ENCODE results near the gene ARL6.

ARL6 gene, protein sequence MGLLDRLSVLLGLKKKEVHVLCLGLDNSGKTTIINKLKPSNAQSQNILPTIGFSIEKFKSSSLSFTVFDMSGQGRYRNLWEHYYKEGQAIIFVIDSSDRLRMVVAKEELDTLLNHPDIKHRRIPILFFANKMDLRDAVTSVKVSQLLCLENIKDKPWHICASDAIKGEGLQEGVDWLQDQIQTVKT

DNA sequence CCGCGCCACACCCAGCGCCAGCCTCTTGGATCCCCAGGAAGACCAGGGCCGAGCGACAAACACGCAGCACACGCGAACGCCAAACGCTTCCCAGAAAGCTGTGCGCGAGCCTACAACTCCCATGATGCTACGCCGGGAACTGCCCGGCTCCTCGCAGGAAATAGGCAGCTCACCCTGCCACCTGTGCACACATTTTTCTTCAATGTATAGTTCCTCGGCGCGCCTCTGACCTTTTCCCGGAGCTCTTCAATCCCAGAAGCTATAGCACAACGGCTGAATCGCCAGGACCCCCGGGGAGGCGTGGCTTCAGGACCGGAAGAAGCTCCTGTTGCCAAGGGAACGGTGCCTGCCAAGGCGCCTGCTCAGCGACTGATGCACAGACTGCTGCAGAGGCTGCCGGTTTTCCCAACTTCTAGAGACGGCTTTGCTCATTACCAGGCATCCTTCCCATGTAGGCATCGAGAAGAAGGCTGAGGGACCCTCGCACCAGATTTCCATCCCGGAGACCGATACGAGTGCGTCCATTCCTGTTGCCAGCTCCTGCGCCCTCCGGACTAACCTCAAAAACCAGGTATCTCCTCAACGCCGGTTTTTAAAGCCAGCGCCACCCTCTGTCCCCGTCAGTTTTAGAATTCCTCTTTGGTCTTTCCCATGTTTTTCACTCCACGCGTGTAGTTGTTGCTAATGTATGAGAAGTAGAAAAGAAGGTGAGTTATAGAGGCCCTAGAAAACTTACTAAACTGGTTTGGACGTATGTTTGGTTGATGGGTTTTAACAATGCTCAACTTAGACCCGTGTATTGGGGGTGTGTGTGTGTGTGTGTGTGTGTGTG, at the start of gene ARL6:
ARL6 (plus strand) TSS at position 352 of the 832 bp plus-strand sequence. CDS start 3,350 bp downstream, outside the sequence.
- TF ChIP-seq, protein P1, sequence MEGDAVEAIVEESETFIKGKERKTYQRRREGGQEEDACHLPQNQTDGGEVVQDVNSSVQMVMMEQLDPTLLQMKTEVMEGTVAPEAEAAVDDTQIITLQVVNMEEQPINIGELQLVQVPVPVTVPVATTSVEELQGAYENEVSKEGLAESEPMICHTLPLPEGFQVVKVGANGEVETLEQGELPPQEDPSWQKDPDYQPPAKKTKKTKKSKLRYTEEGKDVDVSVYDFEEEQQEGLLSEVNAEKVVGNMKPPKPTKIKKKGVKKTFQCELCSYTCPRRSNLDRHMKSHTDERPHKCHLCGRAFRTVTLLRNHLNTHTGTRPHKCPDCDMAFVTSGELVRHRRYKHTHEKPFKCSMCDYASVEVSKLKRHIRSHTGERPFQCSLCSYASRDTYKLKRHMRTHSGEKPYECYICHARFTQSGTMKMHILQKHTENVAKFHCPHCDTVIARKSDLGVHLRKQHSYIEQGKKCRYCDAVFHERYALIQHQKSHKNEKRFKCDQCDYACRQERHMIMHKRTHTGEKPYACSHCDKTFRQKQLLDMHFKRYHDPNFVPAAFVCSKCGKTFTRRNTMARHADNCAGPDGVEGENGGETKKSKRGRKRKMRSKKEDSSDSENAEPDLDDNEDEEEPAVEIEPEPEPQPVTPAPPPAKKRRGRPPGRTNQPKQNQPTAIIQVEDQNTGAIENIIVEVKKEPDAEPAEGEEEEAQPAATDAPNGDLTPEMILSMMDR (IDR thresholded peaks at IDR 0.05; ENCODE audit: low read depth, low read length, missing control alignments): no peak
- peak within 1 kb of the TSS; percentile 85 for H3K4me3 ChIP-seq (ENCODE audit: low read depth, low read length)
- in situ Hi-C loops (cut with HindIII; ENCODE audit: low sequenced_read_pairs): no loop called here
- DNase-seq (ENCODE audit: low read depth): peak; percentile 59

DNA sequence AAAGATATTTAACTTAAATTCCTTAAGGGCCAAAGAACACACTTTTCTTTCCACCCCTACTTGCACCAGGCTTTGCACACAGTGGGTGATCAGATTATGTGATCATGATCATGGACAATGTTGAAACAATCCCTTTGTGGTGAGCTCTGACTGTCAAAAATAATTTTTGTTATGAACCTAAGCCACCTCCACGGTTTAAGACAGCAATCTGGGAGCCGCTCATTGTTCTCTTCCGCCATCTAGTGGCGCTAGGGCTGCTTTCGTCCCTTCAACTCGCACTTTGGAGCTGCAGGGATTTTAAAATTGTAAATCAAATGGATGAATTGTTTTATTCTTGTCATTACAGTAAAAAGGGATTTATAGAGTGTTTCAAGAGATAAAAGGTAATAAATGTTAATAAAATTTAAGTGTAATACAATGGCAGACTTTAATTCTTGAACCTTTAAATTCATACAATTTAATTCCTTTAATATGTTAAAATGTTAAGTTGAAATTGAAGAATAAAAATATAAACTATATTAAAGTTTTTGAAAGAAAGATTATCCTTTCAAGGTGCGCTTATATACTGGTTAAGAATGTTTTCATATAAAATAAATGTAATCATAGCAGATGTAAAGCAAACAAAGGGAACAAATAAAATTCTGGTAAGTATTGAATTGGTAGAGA, 45.3 kb upstream of the ARL6 start:
- in situ Hi-C loops (cut with HindIII; ENCODE audit: low sequenced_read_pairs): no loop called here

DNA sequence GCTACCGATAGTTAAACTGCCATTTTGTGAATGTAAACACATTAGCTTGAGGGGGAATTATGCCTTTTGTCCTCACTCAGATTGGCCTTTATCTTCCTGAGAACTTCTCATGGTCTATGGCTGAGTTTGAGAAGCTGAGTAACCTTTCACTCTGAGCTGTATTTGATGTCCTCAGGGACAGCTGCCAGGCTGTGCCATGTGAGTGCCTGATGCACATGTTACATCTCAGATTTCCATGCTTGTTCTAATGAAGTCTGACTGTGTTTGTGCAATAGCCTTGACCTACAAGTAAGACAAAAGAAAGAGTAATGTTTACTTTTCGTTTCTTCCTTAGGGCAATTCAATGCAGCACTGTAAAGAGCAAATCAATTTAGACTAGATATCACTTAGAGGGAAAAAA, 44.1 kb upstream of the ARL6 start:
- in situ Hi-C loops (cut with HindIII; ENCODE audit: low sequenced_read_pairs): no loop called here
- H3K4me3 ChIP-seq (ENCODE audit: low read depth, low read length): no peak overlapping the region
- TF ChIP-seq, protein P1 (IDR thresholded peaks at IDR 0.05; ENCODE audit: low read depth, low read length, missing control alignments): no peak
- DNase-seq (ENCODE audit: low read depth): no peak

More for the DNA sequence above, 45.3 kb upstream of the ARL6 start:
- peak; percentile 43 for DNase-seq (ENCODE audit: low read depth)
- H3K4me3 ChIP-seq (ENCODE audit: low read depth, low read length): peak overlapping the region; percentile 14
- TF ChIP-seq, protein P1 (IDR thresholded peaks at IDR 0.05; ENCODE audit: low read depth, low read length, missing control alignments): peak; percentile 99

DNA sequence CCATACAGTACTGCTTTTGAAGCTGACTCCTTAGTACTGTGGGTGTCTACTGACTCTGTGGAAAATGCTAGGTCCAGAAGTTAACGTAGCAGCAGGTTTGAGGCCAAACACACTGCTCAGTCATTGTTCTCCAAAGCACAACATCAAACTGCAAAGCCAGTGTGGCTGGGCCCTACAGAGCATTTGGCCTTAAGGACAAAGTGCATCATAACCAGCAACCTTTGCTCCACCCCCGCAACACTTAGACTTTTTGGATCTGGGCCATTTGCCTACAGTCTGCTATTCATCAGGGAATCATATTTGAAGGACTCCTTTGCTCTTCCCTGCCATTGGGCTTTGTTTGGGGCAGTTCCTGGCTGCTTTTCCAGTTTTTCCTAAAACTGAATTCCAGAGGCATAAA, 43.1 kb upstream of the ARL6 start:
- DNase-seq (ENCODE audit: low read depth): no peak
- H3K4me3 ChIP-seq (ENCODE audit: low read depth, low read length): no peak overlapping the region
- TF ChIP-seq, protein P1 (IDR thresholded peaks at IDR 0.05; ENCODE audit: low read depth, low read length, missing control alignments): no peak
- in situ Hi-C loops (cut with HindIII; ENCODE audit: low sequenced_read_pairs): no loop called here

DNA sequence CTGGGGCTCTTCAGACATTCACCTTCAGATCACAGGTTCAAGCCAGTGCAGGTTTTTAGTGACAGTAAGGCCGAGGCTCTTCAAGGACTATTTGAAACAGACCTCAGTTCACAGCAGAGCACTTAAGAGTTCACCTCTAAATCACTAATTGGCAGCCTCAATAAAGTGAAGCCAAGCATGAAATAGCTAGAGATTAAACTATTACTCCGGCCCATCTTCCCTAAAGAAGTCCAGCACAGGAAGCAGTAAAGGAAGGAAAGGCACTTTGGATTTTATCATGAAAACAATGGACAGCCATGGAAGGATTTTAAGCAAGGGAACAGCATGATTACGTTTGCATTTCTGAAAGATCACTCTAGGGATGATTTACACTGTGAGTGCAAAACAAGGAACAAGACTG, 27.6 kb upstream of the ARL6 start:
- no peak for DNase-seq (ENCODE audit: low read depth)
- H3K4me3 ChIP-seq (ENCODE audit: low read depth, low read length): no peak overlapping the region
- TF ChIP-seq, protein P1 (IDR thresholded peaks at IDR 0.05; ENCODE audit: low read depth, low read length, missing control alignments): no peak
- in situ Hi-C loops (cut with HindIII; ENCODE audit: low sequenced_read_pairs): no loop called here

DNA sequence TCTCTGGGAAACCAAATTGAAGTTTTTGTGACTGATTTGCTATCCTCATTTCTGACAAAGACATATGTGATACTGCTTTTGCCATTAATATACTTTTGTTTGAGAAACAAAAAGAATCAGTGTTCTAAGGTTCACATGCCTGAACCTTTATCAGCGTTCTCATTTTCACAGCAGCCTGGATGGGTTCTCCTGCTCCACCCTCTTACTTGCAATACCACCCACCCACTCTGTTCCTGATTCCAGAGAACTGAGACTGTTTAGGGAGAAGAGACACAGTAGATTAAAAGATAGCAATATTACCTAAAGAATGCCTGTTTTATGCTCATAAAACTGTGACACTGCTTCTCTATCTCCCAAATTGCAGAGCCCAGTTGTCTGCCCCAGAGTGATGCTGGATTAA, 25.8 kb upstream of the ARL6 start:
- in situ Hi-C loops (cut with HindIII; ENCODE audit: low sequenced_read_pairs): no loop called here
- DNase-seq (ENCODE audit: low read depth): no peak
- H3K4me3 ChIP-seq (ENCODE audit: low read depth, low read length): no peak overlapping the region
- TF ChIP-seq, protein P1 (IDR thresholded peaks at IDR 0.05; ENCODE audit: low read depth, low read length, missing control alignments): no peak

Measured in astrocyte of the cerebellum (primary cell).